ENCODE measurements around the gene LAMC3.

Gene LAMC3

GRCh38 chr9:131117121-131117761 lies 108.3 kb downstream of the LAMC3 start:
- DNase-seq (ENCODE audit: low read depth): no peak

DNA sequence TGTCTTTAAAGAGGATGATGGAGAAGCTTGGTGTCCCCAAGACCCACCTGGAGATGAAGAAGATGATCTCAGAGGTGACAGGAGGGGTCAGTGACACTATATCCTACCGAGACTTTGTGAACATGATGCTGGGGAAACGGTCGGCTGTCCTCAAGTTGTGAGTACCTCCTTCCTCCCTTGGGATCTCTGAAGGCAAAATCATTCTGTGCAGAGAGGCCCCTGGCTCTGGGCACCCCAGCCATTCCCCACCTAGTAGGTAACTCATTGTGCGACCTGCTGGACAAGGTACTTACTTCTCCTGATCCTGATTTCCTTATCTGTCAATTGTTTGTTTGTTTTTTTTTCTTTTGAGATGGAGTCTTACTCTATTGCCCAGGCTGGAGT lies 108.8 kb downstream of the LAMC3 start:
- DNase-seq (ENCODE audit: low read depth): no peak

DNA sequence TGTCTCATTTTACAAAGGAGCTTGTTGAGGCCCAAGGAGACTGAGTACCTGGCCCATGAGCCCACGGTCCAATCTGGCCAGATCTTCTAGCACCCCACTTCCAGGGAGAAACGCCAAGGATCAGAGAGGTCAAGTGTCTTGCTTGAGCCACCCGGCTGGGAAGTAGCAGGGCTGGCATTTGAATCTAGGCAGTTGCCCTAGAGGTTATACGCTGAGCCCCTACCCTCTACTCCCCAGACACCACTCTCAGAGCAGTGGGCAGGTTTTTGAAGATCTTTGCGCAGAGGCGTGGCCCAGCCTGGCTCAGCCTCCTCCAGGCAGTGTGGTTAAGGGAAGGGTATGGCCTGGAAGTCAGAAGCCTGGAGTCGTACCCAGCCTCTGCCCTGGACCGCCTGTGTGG lies 110.6 kb downstream of the LAMC3 start:
- no peak for DNase-seq (ENCODE audit: low read depth)

- no peak for DNase-seq (ENCODE audit: low read depth)
Measured at GRCh38 chr9:131120620-131121228, 111.8 kb downstream of the LAMC3 start.

- no peak for DNase-seq (ENCODE audit: low read depth)
Measured at GRCh38 chr9:131121346-131121745, 112.4 kb downstream of the LAMC3 start.

DNA sequence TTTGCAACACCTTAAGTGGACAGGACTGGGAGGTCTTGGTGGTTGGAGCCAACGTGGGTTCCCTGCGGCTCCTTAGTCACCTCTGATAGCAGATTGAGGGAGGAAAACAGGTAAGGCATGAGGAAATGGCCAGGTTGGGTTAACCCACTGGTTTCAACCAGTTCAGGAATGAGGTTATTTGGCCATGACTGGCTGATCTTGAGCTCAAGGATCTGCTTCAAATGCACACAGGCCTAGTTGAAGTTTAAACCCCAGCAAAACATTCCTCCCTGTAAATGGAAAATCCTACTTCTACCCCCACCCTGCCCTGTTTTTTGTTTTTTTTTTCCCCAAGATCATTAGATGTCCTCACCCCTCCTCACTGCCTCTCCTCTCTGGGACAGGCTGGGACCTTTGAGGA lies 113.2 kb downstream of the LAMC3 start:
- no peak for DNase-seq (ENCODE audit: low read depth)

DNA sequence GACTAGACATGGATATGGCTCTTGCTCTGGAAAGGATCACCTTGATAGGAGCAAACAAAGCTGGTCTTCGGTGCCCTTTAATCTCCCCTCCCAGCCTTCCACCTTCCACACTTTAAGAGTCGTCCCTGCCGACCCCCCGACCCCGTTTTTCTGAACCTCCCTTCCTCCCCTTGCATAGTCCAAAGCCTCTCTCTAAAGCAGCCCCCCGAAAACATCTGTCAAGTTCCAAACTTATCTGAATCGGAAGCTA lies 116.0 kb downstream of the LAMC3 start:
- no peak for DNase-seq (ENCODE audit: low read depth)

DNA sequence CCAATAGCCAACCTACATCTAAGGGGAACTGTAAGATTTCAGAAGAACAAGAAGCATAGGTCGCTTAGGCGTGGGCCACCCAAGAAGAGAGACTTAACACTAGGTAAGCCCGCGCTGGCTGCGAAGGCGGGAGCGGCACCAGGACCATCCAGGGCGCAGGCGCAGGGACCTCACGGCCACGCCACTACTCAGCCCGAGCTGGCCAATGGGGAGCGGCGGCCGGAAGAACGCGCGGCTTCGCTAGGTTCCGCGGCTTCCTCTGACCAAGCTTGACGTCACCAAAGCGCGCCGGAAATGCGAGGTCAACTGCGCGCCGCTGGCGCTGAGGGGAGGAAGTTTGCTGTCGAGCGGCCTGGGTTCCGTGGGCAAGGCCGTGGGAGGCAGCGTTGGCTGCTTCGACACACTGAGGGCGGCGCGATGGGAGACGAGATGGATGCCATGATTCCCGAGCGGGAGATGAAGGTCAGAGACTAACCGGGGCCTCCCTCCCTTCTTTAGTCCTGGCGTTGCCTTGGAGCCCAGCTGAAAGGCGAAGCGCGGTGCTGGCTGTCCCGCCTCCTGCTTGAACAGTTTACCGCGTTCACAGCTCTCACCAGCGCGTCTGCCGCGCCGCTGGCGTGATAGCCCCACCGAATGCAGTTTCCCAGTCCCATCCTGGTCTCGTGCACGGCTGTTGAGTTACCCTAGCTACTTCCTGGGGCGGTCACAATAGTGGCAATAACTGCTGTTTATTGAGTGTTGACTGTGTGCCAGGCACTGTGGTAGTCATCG lies 116.5 kb downstream of the LAMC3 start, which contains the start of gene NUP214:
Gene NUP214, plus strand, starts transcription at position 299 of the 771 bp plus-strand sequence. Its CDS starts 119 bp downstream, at position 418.
- DNase-seq (ENCODE audit: low read depth): peak; percentile 100

- DNase-seq (ENCODE audit: low read depth): no peak
Measured at GRCh38 chr9:131126059-131126426, 117.1 kb downstream of the LAMC3 start.

DNA sequence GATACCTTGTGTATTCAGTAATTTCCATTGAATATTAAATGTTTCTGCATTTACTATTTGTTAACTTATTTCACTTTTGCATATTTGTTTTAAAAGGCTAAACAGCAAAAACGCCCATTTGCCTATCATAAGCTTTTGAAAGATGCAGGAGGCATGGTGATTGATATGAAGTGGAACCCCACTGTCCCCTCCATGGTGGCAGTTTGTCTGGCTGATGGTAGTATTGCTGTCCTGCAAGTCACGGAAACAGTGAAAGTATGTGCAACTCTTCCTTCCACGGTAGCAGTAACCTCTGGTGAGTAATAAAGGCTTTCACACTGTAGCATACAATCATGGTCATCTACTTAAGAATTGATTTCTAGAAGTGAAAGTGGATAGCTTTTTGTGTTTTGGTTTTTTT lies 120.2 kb downstream of the LAMC3 start:
- DNase-seq (ENCODE audit: low read depth): no peak

GRCh38 chr9:131138676-131139075 lies 129.7 kb downstream of the LAMC3 start:
- no peak for DNase-seq (ENCODE audit: low read depth)

DNA sequence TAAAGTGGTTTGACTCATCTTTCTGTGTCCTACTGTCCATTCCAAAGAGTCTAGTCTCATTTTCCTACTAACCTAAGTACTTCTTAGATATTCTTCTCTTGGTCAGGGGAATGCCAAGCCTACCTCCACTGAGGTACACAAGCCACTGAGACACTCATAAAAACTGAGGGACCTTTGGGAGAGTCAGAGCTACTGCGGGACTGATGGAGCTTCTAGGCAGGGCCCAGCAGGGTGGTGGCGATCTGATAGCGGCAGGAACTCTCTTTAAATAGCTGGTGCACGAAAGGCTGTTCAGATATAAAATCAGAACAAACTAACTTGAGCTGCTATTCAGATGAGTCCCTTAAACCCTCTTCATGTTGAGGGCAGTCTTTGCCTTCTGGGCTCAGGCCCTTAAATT lies 131.1 kb downstream of the LAMC3 start:
- no peak for DNase-seq (ENCODE audit: low read depth)

DNA sequence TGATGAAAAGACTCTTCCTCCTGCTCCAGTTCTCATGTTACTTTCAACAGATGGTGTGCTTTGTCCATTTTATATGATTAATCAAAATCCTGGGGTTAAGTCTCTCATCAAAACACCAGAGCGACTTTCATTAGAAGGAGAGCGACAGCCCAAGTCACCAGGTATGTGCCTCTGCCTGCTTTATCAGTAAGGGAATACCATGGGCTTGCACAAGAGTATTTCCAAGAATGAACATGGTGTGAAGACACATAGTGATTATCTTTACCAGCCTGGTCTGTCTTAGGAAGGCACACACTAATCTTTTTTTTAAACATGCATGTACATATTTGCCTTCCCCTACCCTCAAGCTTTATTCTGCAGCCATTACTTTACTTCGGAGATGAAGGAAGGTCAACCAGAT lies 131.6 kb downstream of the LAMC3 start:
- no peak for DNase-seq (ENCODE audit: low read depth)

DNA sequence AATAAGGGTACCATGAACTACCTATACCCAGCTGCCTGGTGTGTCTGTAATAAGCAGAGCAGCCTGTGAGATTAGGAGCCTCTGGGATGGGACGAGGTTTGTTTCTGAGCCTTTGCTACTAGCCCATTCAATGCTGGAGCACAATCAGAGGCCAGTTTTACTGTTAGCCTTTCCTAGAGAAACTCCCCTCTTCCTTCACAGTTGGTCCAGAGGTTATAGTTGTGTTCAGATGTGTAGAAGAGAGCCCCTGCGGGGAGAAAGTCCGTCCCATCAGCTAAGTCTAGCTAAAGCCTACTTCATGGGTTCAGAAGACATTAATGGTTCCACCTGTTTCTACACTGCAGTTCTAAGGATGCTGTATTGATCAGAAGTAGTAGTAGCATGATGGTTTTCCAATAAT lies 133.2 kb downstream of the LAMC3 start:
- no peak for DNase-seq (ENCODE audit: low read depth)

Data from stimulated activated CD8-positive, alpha-beta memory T cell treated with anti-CD3 and anti-CD28 coated beads, Interleukin-15, amount 100 ng/mL, for 24 hours (primary cell).